Sigmoid colon (tissue), 4 donors: Measurements from ENCODE around the gene SLC11A1.

Experiments
- CTCF ChIP-seq, 4 experiments: fragments of 450-650 bp in 3 of 4; fragments of 200-600 bp in 1 of 4; IDR thresholded peaks; one replicate each; pipeline ENCODE4 v1.5.1; 2016 to 2019; ENCODE audit warnings: antibody characterized with exemption in 4 of 4, mild to moderate bottlenecking in 3 of 4, moderate library complexity in 2 of 4
- EP300 ChIP-seq, 4 donors: sonication (generic); formaldehyde crosslinking; IDR thresholded peaks; one replicate each; pipeline ENCODE4 v1.6.1; 2017; ENCODE audit warnings: antibody characterized with exemption in 4 of 4
- POLR2A ChIP-seq, 2 donors: fragments of 450-650 bp; IDR thresholded peaks; one replicate each; pipeline ENCODE4 v1.6.1; 2016; ENCODE audit warnings: antibody characterized with exemption in 2 of 2, mild to moderate bottlenecking in 2 of 2, moderate library complexity in 2 of 2
- POLR2AphosphoS5 ChIP-seq, 4 donors: sonication (generic); formaldehyde crosslinking; IDR thresholded peaks; one replicate each; pipeline ENCODE4 v1.6.1; 2017; ENCODE audit warnings: antibody characterized with exemption in 4 of 4

DNA sequence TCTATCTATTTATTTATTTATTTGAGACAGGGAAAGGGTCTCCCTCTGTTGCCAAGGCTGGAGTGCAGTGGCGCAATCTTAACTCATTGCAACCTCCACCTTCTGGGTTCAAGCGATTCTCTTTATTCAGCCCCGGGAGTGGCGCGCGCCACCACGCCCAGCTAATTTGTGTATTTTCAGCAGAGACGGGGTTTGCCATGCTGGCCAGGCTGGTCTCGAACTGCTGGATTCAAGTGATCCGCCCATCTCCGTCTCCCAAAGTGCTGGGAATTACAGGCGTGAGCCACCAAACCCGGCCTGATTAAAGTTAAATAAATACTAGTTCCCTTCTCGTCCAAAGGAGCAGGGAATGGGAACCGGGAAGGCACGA is 13.4 kb downstream of the SLC11A1 start:
- TF ChIP-seq CTCF (IDR thresholded peaks at IDR 0.05) (no peak), EP300 (IDR thresholded peaks at IDR 0.05) (no peak), POLR2AphosphoS5 (IDR thresholded peaks at IDR 0.05) (no peak), POLR2A (IDR thresholded peaks at IDR 0.05) (no peak)
